SK-N-SH (cell line): ENCODE results near the gene PDE2A. TPM values are rescaled to one million over a fixed set of nuclear protein-coding genes. Genes with fewer than 3 reads are reported as not detected.

Source experiments
- CTCF ChIA-PET: fragments of 300-600, 350-600 bp; formaldehyde crosslinking; extraction: SDS; loops from one replicate; lab custom pipeline; 2021; lab: Yijun Ruan, JAX
- POLR2A ChIA-PET: fragments of 350-600 bp; sonication (Branson Sonifier 250); formaldehyde crosslinking; extraction: SDS; loops from one replicate; lab custom pipeline; 2020; ENCODE audit warnings: antibody characterized with exemption, inconsistent platforms; lab: Yijun Ruan, JAX
- DNase-seq: peaks from one replicate; pipeline ENCODE4 v3.0.0; 2012
- H2AFZ ChIP-seq: fragments of 200-600 bp; sonication (generic); 2 replicates; pipeline ENCODE4 v1.8.1; 2016; ENCODE audit warnings: antibody characterized with exemption, mild to moderate bottlenecking, low read depth
- H3F3A ChIP-seq: fragments of 200-600 bp; sonication (generic); replicated peaks from 2 replicates; pipeline ENCODE3; 2016; ENCODE audit warnings: antibody characterized with exemption, mild to moderate bottlenecking; ENCODE audit not compliant: insufficient read depth
- H3K27ac ChIP-seq, 2 experiments: fragments of 200-500 bp in 1 of 2; fragments of 200-600 bp in 1 of 2; sonication (Bioruptor generic) in 1 of 2; sonication (generic), shearing (Covaris generic) in 1 of 2; 2 replicates each; pipeline versions ENCODE4 v1.5.1 to v1.6.1; 2014 to 2016; ENCODE audit warnings: low read depth in 2 of 2, inconsistent platforms in 1 of 2, low read length in 1 of 2, mild to moderate bottlenecking in 1 of 2, mixed read lengths in 1 of 2
- H3K27me3 ChIP-seq: fragments of 200-600 bp; sonication (generic), shearing (Covaris generic); 2 replicates; pipeline ENCODE4 v1.6.1; 2016; ENCODE audit warnings: mixed run types; ENCODE audit not compliant: insufficient read depth
- H3K36me3 ChIP-seq, 2 experiments: fragments of 200-500 bp in 1 of 2; fragments of 200-600 bp in 1 of 2; sonication (Bioruptor generic) in 1 of 2; sonication (generic) in 1 of 2; replicated peaks in 1 of 2; 2 replicates each; pipeline versions ENCODE3 to v1.5.1; 2014 to 2016; ENCODE audit warnings: low read length in 1 of 2, mild to moderate bottlenecking in 1 of 2; ENCODE audit not compliant: insufficient read depth in 2 of 2, control insufficient read depth in 1 of 2
- H3K4me1 ChIP-seq, 2 experiments: fragments of 200-500 bp in 1 of 2; fragments of 200-600 bp in 1 of 2; sonication (Bioruptor generic) in 1 of 2; sonication (generic), shearing (Covaris generic) in 1 of 2; 2 replicates each; pipeline versions ENCODE4 v1.5.1 to v1.6.1; 2014 to 2016; ENCODE audit warnings: low read depth in 1 of 2, low read length in 1 of 2, mixed run types in 1 of 2; ENCODE audit not compliant: insufficient read depth in 2 of 2, control insufficient read depth in 1 of 2
- H3K4me2 ChIP-seq: fragments of 200-600 bp; sonication (generic), shearing (Covaris generic); 2 replicates; pipeline ENCODE4 v1.6.1; 2017; ENCODE audit warnings: mixed run types
- H3K4me3 ChIP-seq, 2 experiments: fragments of 200-500 bp in 1 of 2; fragments of 200-600 bp in 1 of 2; sonication (Bioruptor generic) in 1 of 2; sonication (generic), shearing (Covaris generic) in 1 of 2; 2 replicates each; pipeline versions ENCODE4 v1.5.1 to v1.8.1; 2014 to 2016; ENCODE audit warnings: low read depth in 2 of 2, inconsistent platforms in 1 of 2, low read length in 1 of 2, mild to moderate bottlenecking in 1 of 2, mixed read lengths in 1 of 2, moderate library complexity in 1 of 2
- H3K79me2 ChIP-seq: fragments of 200-600 bp; sonication (generic); 2 replicates; pipeline ENCODE4 v1.8.1; 2017; ENCODE audit warnings: mild to moderate bottlenecking; ENCODE audit not compliant: insufficient read depth
- H3K9ac ChIP-seq: fragments of 200-600 bp; sonication (generic); 2 replicates; pipeline ENCODE4 v1.6.1; 2017; ENCODE audit warnings: mixed run types
- H3K9me2 ChIP-seq: fragments of 200-600 bp; sonication (generic); 2 replicates; pipeline ENCODE4 v1.6.1; 2017; ENCODE audit warnings: mixed run types
- H3K9me3 ChIP-seq: fragments of 200-600 bp; sonication (generic); 2 replicates; pipeline ENCODE4 v1.6.1; 2017; ENCODE audit warnings: mixed run types, mild to moderate bottlenecking, moderate library complexity
- H4K20me1 ChIP-seq: fragments of 200-600 bp; sonication (generic); 2 replicates; pipeline ENCODE4 v1.6.1; 2017; ENCODE audit warnings: mild to moderate bottlenecking, mixed run types; ENCODE audit not compliant: insufficient read depth
- CHD2 ChIP-seq: fragments of 150-350 bp; IDR thresholded peaks from 2 replicates; pipeline ENCODE4 v1.6.1; 2018; ENCODE audit warnings: low read length; ENCODE audit not compliant: partially characterized antibody
- ELF1 ChIP-seq: IDR thresholded peaks from 2 replicates; pipeline ENCODE4 v1.4.0; 2012
- EP300 ChIP-seq, 2 experiments: IDR thresholded peaks; 2 replicates each; pipeline versions ENCODE4 v1.4.0 to v1.6.1; 2012; ENCODE audit warnings: borderline replicate concordance in 1 of 2, low read depth in 1 of 2, low read length in 1 of 2
- FOXJ3 ChIP-seq: sonication (generic); formaldehyde crosslinking; IDR thresholded peaks from 2 replicates; pipeline ENCODE4 v1.5.1; 2020; ENCODE audit warnings: mild to moderate bottlenecking, missing genetic modification reagents
- GATA2 ChIP-seq: sonication (generic); formaldehyde crosslinking; IDR thresholded peaks from 2 replicates; pipeline ENCODE4 v1.5.0; 2020; ENCODE audit warnings: mild to moderate bottlenecking, missing genetic modification reagents
- IRF3 ChIP-seq: fragments of 150-350 bp; IDR thresholded peaks from 2 replicates; pipeline ENCODE4 v1.6.1; 2016; ENCODE audit warnings: mild to moderate bottlenecking, low read depth, low read length
- MEF2A ChIP-seq: IDR thresholded peaks from 2 replicates; pipeline ENCODE4 v1.4.0; 2012; ENCODE audit warnings: low read depth, borderline replicate concordance
- MXI1 ChIP-seq: IDR thresholded peaks from 2 replicates; pipeline ENCODE4 v1.6.1; 2012; ENCODE audit warnings: mild to moderate bottlenecking, low read depth, low read length, improper control_type of control experiment
- NFIC ChIP-seq: IDR thresholded peaks from 2 replicates; pipeline ENCODE4 v1.4.0; 2012; ENCODE audit warnings: borderline replicate concordance
- RFX5 ChIP-seq: IDR thresholded peaks from 2 replicates; pipeline ENCODE4 v1.6.1; 2012; ENCODE audit warnings: mild to moderate bottlenecking, improper control_type of control experiment, low read length
- TAF1 ChIP-seq: IDR thresholded peaks from 2 replicates; pipeline ENCODE4 v1.6.1; 2012; ENCODE audit warnings: low read depth, mild to moderate bottlenecking, low read length, moderate library complexity, borderline replicate concordance
- TCF12 ChIP-seq: IDR thresholded peaks from 2 replicates; pipeline ENCODE4 v1.4.0; 2012
- TEAD4 ChIP-seq: IDR thresholded peaks from 2 replicates; pipeline ENCODE4 v1.4.0; 2012; ENCODE audit warnings: mild to moderate bottlenecking, borderline replicate concordance; ENCODE audit not compliant: insufficient read depth
- USF1 ChIP-seq: IDR thresholded peaks from 2 replicates; pipeline ENCODE4 v1.4.0; 2012; ENCODE audit warnings: low read depth, borderline replicate concordance
- USF2 ChIP-seq: fragments of 150-350 bp; IDR thresholded peaks from 2 replicates; pipeline ENCODE4 v1.6.1; 2017; ENCODE audit warnings: antibody characterized with exemption, low read length, low read depth, borderline replicate concordance
- ZBTB33 ChIP-seq: IDR thresholded peaks from 2 replicates; pipeline ENCODE4 v1.4.0; 2012; ENCODE audit warnings: low read depth, borderline replicate concordance
- WGBS: methylation state at CpG from one replicate; pipeline ENCODE4 v1.1.6; 2017; ENCODE audit warnings: low lambda C conversion rate; 5-methylcytosine and 5-hydroxymethylcytosine counted together
- polyA plus RNA-seq, 3 experiments: library from polyadenylated mRNA; depleted of rRNA; stranded (reverse); fragments of >200 nt; gene quantifications; 2 replicates each; pipeline ENCODE4 v1.2.3, GENCODE V29; 2012

Gene PDE2A
- polyA plus RNA-seq, 1 of the 3 experiments (the other 2 are of a cell fraction): 0.43 TPM

- Histone ChIP-seq H3K4me1 (peaks cover 5 to 23% of the 10 kb centered on the region in 2 experiments; a peak in 1 of 4 replicates), H3K9me3 (no peaks in the 10 kb centered on the region), H3K4me3 (peak overlapping the region; percentile 42 to 61), H3K27ac (no peak overlapping the region), H3K27me3 (peaks cover 30% of the 10 kb centered on the region), H3K36me3 (no peaks in the 10 kb centered on the region), H3K9me2 (no peaks in the 10 kb centered on the region), H3F3A (no peaks in the 10 kb centered on the region), H2AFZ (peak overlapping the region; percentile 90; the same call in 1 of the 2 replicates), H4K20me1 (no peaks in the 10 kb centered on the region), H3K4me2 (peak overlapping the region; percentile 86), H3K9ac (no peak overlapping the region), H3K79me2 (no peaks in the 10 kb centered on the region)
- ChIA-PET CTCF (interaction anchor here (0.7 to 18.2 kb wide), 26 partner anchors 9 to 183 kb away, joined by 3 to 276 read pairs (median 6); partner anchors contain the start of gene PDE2A), POLR2A (interaction anchor here (1.1 kb wide), 1 partner anchor 25 kb away, joined by 4 read pairs; no protein-coding TSS in a partner anchor)
- WGBS: 7% methylated on average over 22 of the region's 85 CpGs
- TF ChIP-seq RFX5: no peak
- no peak for TF ChIP-seq TCF12
- no peak for TF ChIP-seq EP300 (IDR thresholded peaks at IDR 0.05; ENCODE audit: borderline replicate concordance in 1 of 2, low read depth in 1 of 2, low read length in 1 of 2)
- TF ChIP-seq TAF1: no peak
- no peak for TF ChIP-seq MXI1
- TF ChIP-seq NFIC: no peak
- TF ChIP-seq TEAD4: no peak
- TF ChIP-seq ZBTB33: no peak
- no peak for TF ChIP-seq CHD2
- no peak for TF ChIP-seq USF1
- no peak for TF ChIP-seq IRF3
- TF ChIP-seq USF2: no peak
- no peak for TF ChIP-seq GATA2
- TF ChIP-seq MEF2A: no peak
- no peak for TF ChIP-seq FOXJ3 (CRISPR knock-in tag)
- no peak for TF ChIP-seq ELF1
- DNase-seq: peak; percentile 91
These were observed 32.0 kb downstream of the PDE2A start for GRCh38 chr11:72642043-72642883.
